H1 (cell line): Measurements from ENCODE around the gene SMARCAL1. TPM values are rescaled to one million over a fixed set of nuclear protein-coding genes. Genes with fewer than 3 reads are reported as not detected.

Experiments
- CTCF ChIA-PET: fragments of 300-600 bp; sonication (Branson Sonifier 250); formaldehyde crosslinking; loops from one replicate; lab custom pipeline; 2021; ENCODE audit not compliant: partially characterized antibody; lab: Charles Lee
- POLR2A ChIA-PET: fragments of 300-600 bp; sonication (Branson Sonifier 250); formaldehyde crosslinking; loops from one replicate; lab custom pipeline; 2021; ENCODE audit warnings: inconsistent platforms; ENCODE audit not compliant: partially characterized antibody; lab: Charles Lee
- DNase-seq, 2 experiments: peaks; one replicate each; pipeline versions ENCODE4 v3.0.0 to v3.0.0-alpha.2; 2010 to 2022; ENCODE audit warnings: low spot score in 2 of 2, low read depth in 1 of 2, mixed read lengths in 1 of 2
- FAIRE-seq: peaks from 2 replicates; lab custom pipeline; 2011; peaks lifted over from hg19 to GRCh38; lab: Jason Lieb, UNC
- H2AFZ ChIP-seq: 2 replicates; pipeline ENCODE4 v1.8.1; 2012; ENCODE audit warnings: low read length, inconsistent platforms
- H2AK5ac ChIP-seq: 2 replicates; pipeline ENCODE4 v1.6.1; 2013; ENCODE audit warnings: low read depth, low read length
- H2BK120ac ChIP-seq: replicated peaks from 2 replicates; pipeline ENCODE3; 2013; ENCODE audit warnings: low read depth, low read length, inconsistent platforms
- H2BK12ac ChIP-seq: 2 replicates; pipeline ENCODE4 v1.6.1; 2013; ENCODE audit warnings: low read depth, low read length
- H2BK15ac ChIP-seq: 2 replicates; pipeline ENCODE4 v1.6.1; 2013; ENCODE audit warnings: low read length
- H2BK20ac ChIP-seq: 2 replicates; pipeline ENCODE4 v1.6.1; 2013; ENCODE audit warnings: low read length
- H2BK5ac ChIP-seq: 2 replicates; pipeline ENCODE4 v1.6.1; 2013; ENCODE audit warnings: low read depth, low read length
- H3K14ac ChIP-seq: 2 replicates; pipeline ENCODE4 v1.6.1; 2013; ENCODE audit warnings: inconsistent platforms; ENCODE audit not compliant: insufficient read length
- H3K18ac ChIP-seq: 2 replicates; pipeline ENCODE4 v1.6.1; 2013; ENCODE audit warnings: low read length; ENCODE audit errors: extremely low read depth
- H3K23ac ChIP-seq: 2 replicates; pipeline ENCODE4 v1.6.1; 2013; ENCODE audit warnings: inconsistent platforms; ENCODE audit not compliant: insufficient read length
- H3K23me2 ChIP-seq: 2 replicates; pipeline ENCODE4 v1.6.1; 2013; ENCODE audit warnings: low read depth, low read length
- H3K27ac ChIP-seq: 2 replicates; pipeline ENCODE4 v1.6.1; 2011; ENCODE audit warnings: low read depth, low read length, inconsistent platforms
- H3K27me3 ChIP-seq, 4 experiments: replicated peaks in 1 of 4; 1 replicate in 1 of 4; 2 replicates in 3 of 4; pipeline versions ENCODE4 v1.6.1 to v1.8.1; 2011 to 2013; ENCODE audit warnings: low read length in 3 of 4, mild to moderate bottlenecking in 3 of 4, inconsistent platforms in 2 of 4, mixed read lengths in 2 of 4, moderate library complexity in 1 of 4; ENCODE audit not compliant: control insufficient read depth in 3 of 4, insufficient read depth in 3 of 4; ENCODE audit errors: extremely low read depth in 1 of 4
- H3K36me3 ChIP-seq, 4 experiments: 2 replicates each; pipeline versions ENCODE4 v1.6.1 to v1.8.1; 2011 to 2013; ENCODE audit warnings: mild to moderate bottlenecking in 4 of 4, low read length in 3 of 4, moderate library complexity in 2 of 4, control low read depth in 1 of 4, inconsistent platforms in 1 of 4; ENCODE audit not compliant: insufficient read depth in 4 of 4, control insufficient read depth in 2 of 4
- H3K4ac ChIP-seq: replicated peaks from 2 replicates; pipeline ENCODE3; 2013; ENCODE audit warnings: low read length, low read depth, mixed read lengths, inconsistent platforms; ENCODE audit not compliant: insufficient read length
- H3K4me1 ChIP-seq, 4 experiments: replicated peaks in 1 of 4; 1 replicate in 1 of 4; 2 replicates in 3 of 4; pipeline versions ENCODE4 v1.6.1 to v1.8.1; 2011 to 2013; ENCODE audit warnings: low read length in 3 of 4, inconsistent platforms in 2 of 4, mixed read lengths in 1 of 4; ENCODE audit not compliant: insufficient read depth in 4 of 4, control insufficient read depth in 3 of 4
- H3K4me2 ChIP-seq, 2 experiments: 2 replicates each; pipeline versions ENCODE4 v1.6.1 to v1.8.1; 2011 to 2013; ENCODE audit warnings: low read depth in 2 of 2, low read length in 2 of 2, control low read depth in 1 of 2, inconsistent platforms in 1 of 2, mild to moderate bottlenecking in 1 of 2; ENCODE audit not compliant: insufficient read depth in 1 of 2
- H3K4me3 ChIP-seq, 4 experiments: fragments of 200-600, 300-600 bp in 1 of 4; sonication (generic), shearing (Covaris generic), sonication (Bioruptor Twin) in 1 of 4; 2 replicates each; pipeline versions ENCODE4 v1.5.1 to v1.8.1; 2011 to 2016; ENCODE audit warnings: low read length in 4 of 4, low read depth in 3 of 4, control low read depth in 2 of 4, inconsistent platforms in 2 of 4, mild to moderate bottlenecking in 2 of 4, mixed read lengths in 1 of 4, moderate library complexity in 1 of 4; ENCODE audit not compliant: insufficient read depth in 2 of 4; ENCODE audit errors: extremely low read depth in 1 of 4
- H3K56ac ChIP-seq: replicated peaks from 2 replicates; pipeline ENCODE3; 2013; ENCODE audit warnings: low read depth, mild to moderate bottlenecking, mixed read lengths, low read length, inconsistent platforms; ENCODE audit not compliant: insufficient read length
- H3K79me1 ChIP-seq: 2 replicates; pipeline ENCODE4 v1.6.1; 2013; ENCODE audit warnings: low read depth, low read length, control low read depth
- H3K79me2 ChIP-seq, 2 experiments: 2 replicates each; pipeline versions ENCODE4 v1.6.1 to v1.8.1; 2012 to 2013; ENCODE audit warnings: low read length in 2 of 2, mild to moderate bottlenecking in 2 of 2, inconsistent platforms in 1 of 2; ENCODE audit not compliant: insufficient read depth in 2 of 2, control insufficient read depth in 1 of 2
- H3K9ac ChIP-seq, 4 experiments: replicated peaks in 1 of 4; 1 replicate in 1 of 4; 2 replicates in 3 of 4; pipeline versions ENCODE4 v1.6.1 to v1.8.1; 2011 to 2013; ENCODE audit warnings: low read depth in 3 of 4, low read length in 3 of 4, control low read depth in 2 of 4, mild to moderate bottlenecking in 2 of 4, moderate library complexity in 2 of 4, inconsistent platforms in 1 of 4; ENCODE audit errors: extremely low read depth in 1 of 4
- H3K9me3 ChIP-seq, 2 experiments: 2 replicates each; pipeline versions ENCODE4 v1.6.1 to v1.8.1; 2012 to 2013; ENCODE audit warnings: mild to moderate bottlenecking in 2 of 2, moderate library complexity in 2 of 2, control low read depth in 1 of 2, inconsistent platforms in 1 of 2, low read depth in 1 of 2, low read length in 1 of 2, mixed read lengths in 1 of 2; ENCODE audit not compliant: insufficient read depth in 2 of 2
- H4K20me1 ChIP-seq, 2 experiments: replicated peaks in 1 of 2; 2 replicates each; pipeline versions ENCODE3 to v1.8.1; 2011 to 2013; ENCODE audit warnings: inconsistent platforms in 2 of 2, low read length in 2 of 2, mild to moderate bottlenecking in 1 of 2; ENCODE audit not compliant: insufficient read depth in 2 of 2, control insufficient read depth in 1 of 2
- H4K5ac ChIP-seq: 2 replicates; pipeline ENCODE4 v1.6.1; 2013; ENCODE audit warnings: low read length, low read depth, mixed read lengths, inconsistent platforms; ENCODE audit not compliant: insufficient read length
- H4K8ac ChIP-seq: 2 replicates; pipeline ENCODE4 v1.8.0; 2013; ENCODE audit warnings: mild to moderate bottlenecking, moderate library complexity, low read length, inconsistent platforms; ENCODE audit not compliant: insufficient read depth; ENCODE audit errors: extremely low read depth
- H4K91ac ChIP-seq: replicated peaks from 2 replicates; pipeline ENCODE3; 2013; ENCODE audit warnings: low read length, mixed read lengths, inconsistent platforms; ENCODE audit not compliant: insufficient read length
- BRCA1 ChIP-seq: IDR thresholded peaks from 2 replicates; pipeline ENCODE4 v1.6.1; 2012; ENCODE audit warnings: low read depth, low read length, improper control_type of control experiment
- CEBPB ChIP-seq: IDR thresholded peaks from 2 replicates; pipeline ENCODE4 v1.6.1; 2012; ENCODE audit warnings: low read depth, low read length
- CHD2 ChIP-seq: IDR thresholded peaks from 2 replicates; pipeline ENCODE4 v1.6.1; 2012; ENCODE audit warnings: low read length, improper control_type of control experiment
- EP300 ChIP-seq, 2 experiments: IDR thresholded peaks; 1 replicate in 1 of 2; 2 replicates in 1 of 2; pipeline ENCODE4 v1.6.1; 2011 to 2012; ENCODE audit warnings: low read depth in 2 of 2, low read length in 2 of 2, mild to moderate bottlenecking in 2 of 2, borderline replicate concordance in 1 of 2, inconsistent platforms in 1 of 2, moderate library complexity in 1 of 2
- HDAC6 ChIP-seq: IDR thresholded peaks from one replicate; pipeline ENCODE4 v1.7.1; 2012; ENCODE audit warnings: low read depth, mild to moderate bottlenecking, inconsistent platforms, low read length, moderate library complexity
- JUND ChIP-seq: IDR thresholded peaks from 2 replicates; pipeline ENCODE4 v1.6.1; 2011; ENCODE audit warnings: mild to moderate bottlenecking, improper control_type of control experiment, low read length
- PHF8 ChIP-seq: fragments of 200-600 bp; sonication (generic); conservative IDR thresholded peaks from 2 replicates; pipeline ENCODE4 v1.7.1; 2012; ENCODE audit warnings: low read depth, mild to moderate bottlenecking, inconsistent platforms, low read length, moderate library complexity
- POLR2A ChIP-seq, 2 experiments: IDR thresholded peaks; 1 replicate in 1 of 2; 2 replicates in 1 of 2; pipeline ENCODE4 v1.6.1; 2011; ENCODE audit warnings: low read depth in 2 of 2, low read length in 2 of 2, mild to moderate bottlenecking in 2 of 2; ENCODE audit errors: control extremely low read depth in 1 of 2
- POLR2AphosphoS5 ChIP-seq: IDR thresholded peaks from 2 replicates; pipeline ENCODE4 v1.6.1; 2011; ENCODE audit warnings: low read depth, low read length
- RBBP5 ChIP-seq: IDR thresholded peaks from 2 replicates; pipeline ENCODE4 v1.7.1; 2012; ENCODE audit warnings: low read depth, mild to moderate bottlenecking, inconsistent platforms, low read length, moderate library complexity, borderline replicate concordance
- RXRA ChIP-seq: IDR thresholded peaks from 2 replicates; pipeline ENCODE4 v1.6.1; 2011; ENCODE audit warnings: low read depth, mild to moderate bottlenecking, low read length, moderate library complexity; ENCODE audit not compliant: insufficient read depth
- SIN3A ChIP-seq, 2 experiments: IDR thresholded peaks in 1 of 2; conservative IDR thresholded peaks in 1 of 2; 2 replicates each; pipeline ENCODE4 v1.6.1; 2011 to 2012; ENCODE audit warnings: low read length in 2 of 2, improper control_type of control experiment in 1 of 2, low read depth in 1 of 2, mild to moderate bottlenecking in 1 of 2
- SIRT6 ChIP-seq: IDR thresholded peaks from one replicate; pipeline ENCODE4 v1.7.1; 2012; ENCODE audit warnings: low read length, inconsistent platforms
- SP2 ChIP-seq: IDR thresholded peaks from 2 replicates; pipeline ENCODE4 v1.6.1; 2012; ENCODE audit warnings: mild to moderate bottlenecking, low read length, inconsistent platforms
- SP4 ChIP-seq: IDR thresholded peaks from 2 replicates; pipeline ENCODE4 v1.6.1; 2012; ENCODE audit warnings: low read length, inconsistent platforms
- YY1 ChIP-seq: IDR thresholded peaks from 2 replicates; pipeline ENCODE4 v1.6.1; 2011; ENCODE audit warnings: low read depth, mild to moderate bottlenecking, low read length
- WGBS, 2 experiments: shearing (Covaris generic) in 1 of 2; methylation state at CpG; one replicate each; pipeline versions ENCODE4 v1.1.6 to v1.1.7; 2013 to 2015; ENCODE audit warnings: low lambda C conversion rate in 2 of 2, mixed read lengths in 2 of 2, inconsistent platforms in 1 of 2, low coverage in 1 of 2, missing lambda C conversion rate in 1 of 2; ENCODE audit not compliant: insufficient replicate concordance in 2 of 2, insufficient coverage in 1 of 2, insufficient read length in 1 of 2; ENCODE audit errors: extremely low coverage in 1 of 2, missing lambda C conversion rate in 1 of 2; 5-methylcytosine and 5-hydroxymethylcytosine counted together
- polyA plus RNA-seq, 7 experiments: library from polyadenylated mRNA; depleted of rRNA in 3 of 7; stranded (reverse) in 5 of 7; unstranded in 2 of 7; fragments of >200 nt in 5 of 7; fragments of 200-250 nt in 2 of 7; gene quantifications; 1 replicate in 5 of 7; 2 replicates in 1 of 7; 4 replicates in 1 of 7; pipeline versions ENCODE4 v1.2.1 to v1.2.3, GENCODE V29; 2011 to 2013; ENCODE audit warnings: missing spikeins in 2 of 7, mixed read lengths in 2 of 7
- total RNA-seq: library from RNA; stranded (reverse); fragmentation: NEBNext Ultra II Directional; extraction: Animal tissue kit (Norgen Biotek cat#: 25700); gene quantifications from 2 replicates; pipeline ENCODE4 v1.2.1, GENCODE V29; 2021

SMARCAL1 gene
- total and polyA plus RNA-seq, 2 of the 8 experiments (the other 6 are each of a cell fraction or from before 2014, with no cell fraction given), result 17.6 to 17.9 TPM

DNA sequence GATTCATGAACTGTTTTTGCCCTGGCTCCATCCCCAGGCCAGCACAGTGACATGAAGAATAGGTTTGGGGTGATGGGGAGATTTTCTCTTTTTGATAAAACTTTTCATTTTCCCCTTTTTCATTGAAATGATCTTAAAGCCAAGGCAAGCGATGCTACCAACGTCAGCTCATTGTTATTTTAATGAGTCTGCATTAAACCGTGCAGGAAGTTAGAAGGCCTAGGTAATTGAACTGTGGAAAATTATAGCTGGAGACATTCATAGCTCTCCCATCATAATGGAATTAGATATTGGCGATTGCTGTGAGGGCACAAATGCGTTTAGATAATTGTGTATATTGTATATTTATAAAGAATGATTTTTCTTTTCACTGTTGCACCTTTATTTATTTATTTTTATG, 33.2 kb downstream of the SMARCAL1 start:
- Histone ChIP-seq H3K4me2 (no peak overlapping the region), H3K27me3 (peaks cover 0 to 2% (median 0%) of the 10 kb centered on the region in 4 experiments; a peak in 1 of 7 replicates), H3K9ac (no peak overlapping the region), H2BK12ac (no peak overlapping the region), H2AFZ (no peak overlapping the region), H3K36me3 (peaks cover 2 to 31% (median 16%) of the 10 kb centered on the region in 4 experiments; a peak in 5 of 8 replicates), H2BK20ac (no peak overlapping the region), H3K4ac (no peak overlapping the region), H2AK5ac (no peak overlapping the region), H2BK120ac (no peak overlapping the region), H3K4me3 (no peak overlapping the region), H4K91ac (no peak overlapping the region), H2BK5ac (no peak overlapping the region), H3K4me1 (peaks cover 0 to 5% (median 2%) of the 10 kb centered on the region in 4 experiments; a peak in 2 of 7 replicates), H3K23me2 (no peaks in the 10 kb centered on the region), H2BK15ac (no peak overlapping the region), H4K5ac (no peak overlapping the region), H3K79me1 (no peaks in the 10 kb centered on the region), H3K79me2 (no peaks in the 10 kb centered on the region), H3K18ac (no peak overlapping the region), H3K9me3 (peaks cover 6 to 12% of the 10 kb centered on the region in 2 experiments; a peak in 3 of 4 replicates), H3K27ac (no peak overlapping the region), H3K56ac (no peak overlapping the region), H3K14ac (no peak overlapping the region), H3K23ac (no peak overlapping the region), H4K20me1 (no peaks in the 10 kb centered on the region), H4K8ac (no peak overlapping the region)
- POLR2A ChIA-PET, result interaction anchor here (0.6 to 1.2 kb wide), 3 partner anchors 9 to 369 kb away, joined by 3 to 7 read pairs (median 4); no protein-coding TSS in a partner anchor
- FAIRE-seq (no peak), DNase-seq (no peak)
- CTCF ChIA-PET, result interaction anchor here (1.4 to 1.7 kb wide), 3 partner anchors 46 to 159 kb away, joined by 3 to 4 read pairs (median 3); no protein-coding TSS in a partner anchor
- 59% methylated on average over 5 of the region's 5 CpGs; no CpG with 5 or more reads in 1 of the 2 experiments for WGBS, 2 experiments
- TF ChIP-seq CEBPB (no peak), PHF8 (no peak), RXRA (no peak), POLR2AphosphoS5 (no peak), RBBP5 (no peak), JUND (no peak), SP4 (no peak), POLR2A (IDR thresholded peaks at IDR 0.05; ENCODE audit: control extremely low read depth in 1 of 2, low read depth in 2 of 2, low read length in 2 of 2) (no peak), SP2 (no peak), SIRT6 (no peak), BRCA1 (no peak), YY1 (no peak), SIN3A (conservative IDR thresholded peaks at IDR 0.05 in 1 of 2, IDR thresholded peaks at IDR 0.05 in 1 of 2; ENCODE audit: low read depth in 1 of 2, low read length in 2 of 2) (no peak), CHD2 (no peak), HDAC6 (no peak), EP300 (IDR thresholded peaks at IDR 0.05; ENCODE audit: borderline replicate concordance in 1 of 2, low read depth in 2 of 2, low read length in 2 of 2) (no peak)
